NCI-H2107 (cell line): ENCODE measurements around the gene ABCC2.
"Not testable (repeated sequence)": the region's sequence is repeated elsewhere in the genome, so short reads cannot be mapped to it uniquely, and the experiment has no call there.

Experiments used
- DNase-seq: peaks from one replicate; lab custom pipeline; 2025; lab: John Stamatoyannopoulos, UW

The ABCC2 gene

DNA sequence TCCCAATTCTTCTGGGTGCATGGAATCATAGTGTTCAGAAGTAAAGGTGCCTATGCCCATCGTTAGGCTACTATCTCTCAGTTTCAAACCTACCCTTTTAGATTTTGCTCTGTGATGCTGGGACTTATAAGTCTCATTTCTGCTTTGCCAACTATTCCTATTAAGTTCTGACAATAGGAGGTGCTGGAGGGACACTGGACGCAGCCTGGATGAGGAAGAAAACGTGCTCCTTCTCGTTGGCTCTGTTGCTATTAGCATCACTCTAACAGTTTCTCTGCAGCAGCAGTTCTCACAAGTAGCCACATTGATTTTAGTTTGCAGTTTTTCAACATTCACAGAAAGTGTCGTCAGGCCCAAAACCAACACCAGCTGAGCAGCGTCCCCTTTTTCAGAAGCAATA, 72.4 kb downstream of the ABCC2 start:
- no peak for DNase-seq

DNA sequence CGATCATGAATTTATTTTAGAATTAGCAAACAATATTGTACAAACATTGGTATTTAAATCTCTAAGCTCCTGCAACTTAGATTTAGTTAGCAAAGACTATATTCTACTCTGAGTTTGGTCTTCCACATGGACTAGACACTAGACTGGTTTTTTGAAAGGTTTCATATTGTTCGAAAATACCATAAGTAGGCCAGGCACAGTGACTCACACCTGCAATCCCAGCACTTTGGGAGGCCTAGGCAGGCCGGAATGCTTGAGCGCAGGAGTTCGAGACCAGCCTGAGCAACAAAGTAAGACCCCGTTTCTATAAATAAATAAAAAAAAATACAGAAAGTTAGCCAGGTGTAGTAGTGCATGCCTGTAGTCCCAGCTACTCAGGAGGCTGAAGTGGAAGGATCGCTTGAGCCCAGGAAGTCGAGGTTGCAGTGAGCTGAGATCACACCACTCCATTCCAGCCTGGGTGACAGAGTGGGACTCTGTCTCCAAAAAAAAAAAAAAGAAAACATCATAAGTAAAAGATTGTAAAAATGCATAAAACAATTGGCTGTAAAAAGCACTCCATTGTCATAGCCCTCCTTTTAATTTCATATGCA, 73.1 kb downstream of the ABCC2 start:
- DNase-seq = no peak

DNA sequence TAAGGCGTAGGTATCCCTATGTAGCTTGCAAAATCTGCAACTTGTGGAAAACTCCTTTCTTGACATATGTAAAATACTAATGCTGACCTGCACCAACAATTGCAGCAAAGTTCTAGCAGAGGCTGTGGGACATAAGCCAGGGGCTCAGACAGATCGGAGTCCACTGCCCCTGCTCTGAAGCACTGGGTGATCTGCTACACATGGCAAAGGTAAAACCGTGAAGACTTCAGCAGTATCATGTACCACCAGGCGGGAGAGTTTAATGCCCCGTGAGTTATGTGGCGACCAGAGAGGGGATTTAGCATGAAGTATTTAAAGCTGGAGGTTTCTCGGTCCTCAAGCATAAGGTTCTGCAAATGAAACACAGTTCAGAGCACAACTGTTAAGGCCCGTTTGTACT, 76.4 kb downstream of the ABCC2 start:
- no peak for DNase-seq

DNA sequence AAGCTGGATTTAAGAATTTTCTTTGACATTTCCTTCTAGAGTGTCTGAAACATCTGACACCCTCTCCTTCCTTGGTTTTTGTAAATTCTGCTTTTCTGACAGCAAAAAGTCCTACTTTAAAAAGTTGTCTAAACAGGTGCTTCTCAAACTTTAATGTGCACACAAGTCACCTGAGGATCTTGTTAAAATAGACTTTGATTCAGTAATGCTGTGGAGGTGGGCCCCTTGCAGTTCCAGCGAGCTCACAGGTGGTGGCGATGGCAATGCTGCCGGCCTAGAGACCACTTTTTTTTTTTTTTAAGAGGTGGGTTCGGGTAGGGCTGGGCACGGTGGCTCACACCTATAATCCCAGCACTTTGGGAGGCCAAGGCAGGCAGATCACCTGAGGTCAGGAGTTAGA, 77.1 kb downstream of the ABCC2 start:
- DNase-seq = no peak

DNA sequence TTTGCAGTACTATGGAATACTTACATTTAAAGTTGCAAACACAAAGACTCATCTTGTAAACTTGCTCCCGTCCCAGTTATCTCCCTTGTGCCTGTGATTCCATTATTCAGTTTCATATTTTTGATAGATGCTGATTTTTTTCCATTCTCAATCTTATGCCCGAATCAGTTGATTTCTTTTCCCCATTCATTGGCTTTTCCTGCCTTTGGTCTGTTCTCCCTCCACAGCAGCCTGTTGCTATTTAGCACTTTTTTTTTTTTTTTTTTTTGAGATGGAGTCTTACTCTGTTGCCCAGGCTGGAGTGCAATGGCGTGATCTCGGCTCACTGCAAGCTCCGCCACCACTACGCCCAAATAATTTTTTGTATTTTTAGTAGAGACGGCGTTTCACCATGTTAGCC, 78.0 kb downstream of the ABCC2 start:
- no peak for DNase-seq

DNA sequence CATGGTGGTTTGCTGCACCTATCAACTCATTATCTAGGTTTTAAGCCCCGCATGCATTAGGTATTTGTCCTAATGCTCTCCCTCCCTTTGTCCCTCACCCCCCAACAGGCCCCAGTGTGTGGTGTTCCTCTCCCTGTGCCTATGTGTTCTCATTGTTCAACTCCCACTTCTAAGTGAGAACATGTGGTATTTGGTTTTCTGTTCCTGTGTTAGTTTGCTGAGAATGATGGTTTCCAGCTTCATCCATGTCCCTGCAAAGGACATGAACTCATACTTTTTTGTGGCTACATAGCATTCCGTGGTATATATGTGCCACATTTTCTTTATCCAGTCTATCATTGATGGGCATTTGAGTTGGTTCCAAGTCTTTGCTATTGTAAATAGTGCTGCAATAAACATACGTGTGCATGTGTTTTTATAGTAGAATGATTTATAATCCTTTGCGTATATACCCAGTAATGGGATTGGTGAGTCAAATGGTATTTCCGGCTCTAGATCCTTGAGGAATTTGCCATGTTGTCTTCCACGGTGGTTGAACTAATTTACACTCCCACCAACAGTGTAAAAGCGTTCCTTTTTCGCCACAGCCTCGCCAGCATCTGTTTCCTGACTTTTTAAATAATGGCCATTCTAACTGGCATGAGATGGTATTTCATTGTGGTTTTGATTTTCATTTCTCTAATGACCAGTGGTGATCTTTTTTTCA, 81.2 kb downstream of the ABCC2 start:
- DNase-seq = not testable (repeated sequence)

DNA sequence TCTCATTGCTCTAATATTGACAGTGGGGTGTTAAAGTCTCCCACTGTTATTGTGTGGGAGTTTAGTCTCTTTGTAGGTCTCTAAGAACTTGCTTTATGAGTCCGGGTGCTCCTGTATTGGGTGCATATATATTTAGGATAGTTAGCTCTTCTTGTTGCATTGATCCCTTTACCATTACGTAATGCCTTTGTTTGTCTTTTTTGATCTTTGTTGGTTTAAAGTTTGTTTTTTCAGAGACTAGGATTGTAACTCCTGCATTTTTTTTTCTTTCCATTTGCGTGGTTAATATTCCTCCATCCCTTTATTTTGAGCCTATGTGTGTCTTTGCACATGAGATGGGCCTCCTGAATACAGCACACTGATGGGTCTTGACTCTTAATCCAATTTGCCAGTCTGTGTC, 84.8 kb downstream of the ABCC2 start:
- not testable (repeated sequence) for DNase-seq

DNA sequence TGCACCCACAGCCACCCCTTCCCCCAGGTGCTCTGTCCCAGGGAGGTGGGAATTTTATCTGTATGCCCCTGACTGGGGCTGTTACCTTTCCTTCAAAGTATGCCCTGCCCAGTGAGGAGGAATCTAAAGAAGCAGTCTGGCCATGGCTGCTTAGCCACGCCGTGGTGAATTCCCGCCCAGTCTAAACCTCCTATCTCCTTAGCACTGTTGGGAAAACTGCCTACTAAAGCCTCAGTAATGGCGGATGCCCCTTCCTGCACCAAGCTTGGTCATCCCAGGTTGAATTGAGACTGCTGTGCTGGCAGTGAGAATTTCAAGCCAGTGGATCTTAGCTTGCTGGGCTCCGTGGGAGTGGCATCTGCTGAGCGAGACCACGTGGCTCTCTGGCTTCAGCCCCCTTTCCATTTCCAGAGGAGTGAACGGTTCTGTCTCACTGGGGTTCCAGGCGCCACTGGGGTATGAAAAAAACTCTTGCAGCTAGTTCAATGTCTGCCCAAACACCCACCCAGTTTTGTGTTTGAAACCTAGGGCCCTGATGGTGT, 87.2 kb downstream of the ABCC2 start:
- DNase-seq = no peak

DNA sequence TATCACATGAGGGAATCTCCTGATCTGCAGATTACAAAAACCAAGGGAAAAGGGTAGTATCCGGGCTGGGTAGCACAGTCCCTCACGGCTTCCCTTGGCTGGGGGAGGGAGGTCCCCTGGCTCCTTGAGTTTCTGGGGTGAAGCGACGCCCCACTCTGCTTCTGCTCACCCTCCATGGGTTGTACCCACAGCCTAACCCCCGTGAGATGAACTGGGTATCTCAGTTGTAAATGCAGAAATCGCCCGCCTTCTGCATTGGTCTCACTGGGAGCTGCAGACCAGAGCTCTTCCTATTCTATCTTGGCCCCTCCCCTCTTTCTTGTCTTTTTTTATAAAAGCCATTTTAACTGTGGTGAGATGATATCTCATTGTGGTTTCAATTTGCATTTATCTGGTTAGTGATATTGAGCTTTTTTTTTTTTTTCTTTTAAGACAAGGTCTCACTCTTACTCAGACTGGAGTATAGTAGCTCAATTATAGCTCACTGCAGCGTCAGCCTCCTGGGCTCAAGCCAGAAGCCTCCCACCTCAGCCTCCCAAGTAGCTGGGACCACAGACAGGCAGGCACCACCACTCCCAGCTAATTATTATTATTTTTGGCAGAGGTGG, 87.8 kb downstream of the ABCC2 start:
- no peak for DNase-seq

DNA sequence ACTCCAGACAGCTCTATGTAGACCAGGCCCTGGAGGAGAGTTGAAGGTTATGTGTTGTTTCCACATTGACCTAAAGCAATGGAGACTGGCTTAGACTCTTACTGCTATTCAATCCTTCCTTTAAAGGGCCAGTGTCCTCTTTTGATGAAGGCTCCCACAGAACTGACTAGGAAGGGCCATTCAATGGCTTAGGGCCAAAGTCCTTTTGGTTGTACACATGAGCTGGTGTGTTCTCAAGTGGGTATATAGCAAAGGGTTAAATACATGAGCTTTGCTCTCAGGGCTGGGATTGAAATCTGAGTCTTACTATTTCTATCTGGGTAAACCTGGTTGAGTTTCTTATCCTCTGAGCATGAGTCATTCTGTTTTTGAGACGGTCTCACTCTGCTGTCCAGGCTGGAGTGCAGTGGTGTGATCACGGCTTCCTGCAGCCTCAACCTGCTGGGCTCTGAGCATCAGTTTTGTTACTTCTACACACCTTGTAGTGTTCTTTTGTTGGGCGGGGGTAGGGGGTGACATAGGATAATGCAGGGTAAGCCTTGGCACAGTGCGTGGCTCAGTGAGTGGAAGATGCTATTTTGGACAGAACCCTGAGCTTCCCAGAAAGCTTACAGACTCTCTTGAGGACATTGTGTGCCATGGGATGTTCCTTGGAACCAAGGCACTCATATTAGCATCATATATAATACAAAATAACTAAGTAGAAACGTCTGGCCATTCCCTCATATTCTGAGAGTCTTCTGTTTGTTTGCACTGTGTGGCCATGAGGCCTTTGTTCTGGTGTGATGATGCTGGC, 90.1 kb downstream of the ABCC2 start:
- DNase-seq = no peak

DNA sequence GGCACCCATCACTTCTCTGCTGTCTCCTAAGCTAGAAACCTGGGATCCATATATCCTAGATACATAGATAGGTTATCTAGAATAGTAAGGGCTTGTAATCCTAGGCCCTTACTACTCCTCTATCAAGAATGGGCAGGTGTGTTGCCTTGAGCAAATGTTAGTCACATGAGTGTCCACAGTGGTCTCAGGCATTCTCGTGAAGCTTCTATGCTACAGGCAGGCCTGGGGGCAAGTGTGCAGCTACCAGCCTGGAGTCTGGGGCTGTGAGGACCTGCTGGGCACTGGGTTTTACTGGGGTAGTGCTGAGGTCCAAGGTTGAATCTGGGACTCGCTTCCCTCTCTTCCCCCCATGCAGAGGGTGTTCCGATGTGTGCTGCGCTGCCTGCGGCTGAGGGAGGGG, 91.4 kb downstream of the ABCC2 start:
- no peak for DNase-seq

DNA sequence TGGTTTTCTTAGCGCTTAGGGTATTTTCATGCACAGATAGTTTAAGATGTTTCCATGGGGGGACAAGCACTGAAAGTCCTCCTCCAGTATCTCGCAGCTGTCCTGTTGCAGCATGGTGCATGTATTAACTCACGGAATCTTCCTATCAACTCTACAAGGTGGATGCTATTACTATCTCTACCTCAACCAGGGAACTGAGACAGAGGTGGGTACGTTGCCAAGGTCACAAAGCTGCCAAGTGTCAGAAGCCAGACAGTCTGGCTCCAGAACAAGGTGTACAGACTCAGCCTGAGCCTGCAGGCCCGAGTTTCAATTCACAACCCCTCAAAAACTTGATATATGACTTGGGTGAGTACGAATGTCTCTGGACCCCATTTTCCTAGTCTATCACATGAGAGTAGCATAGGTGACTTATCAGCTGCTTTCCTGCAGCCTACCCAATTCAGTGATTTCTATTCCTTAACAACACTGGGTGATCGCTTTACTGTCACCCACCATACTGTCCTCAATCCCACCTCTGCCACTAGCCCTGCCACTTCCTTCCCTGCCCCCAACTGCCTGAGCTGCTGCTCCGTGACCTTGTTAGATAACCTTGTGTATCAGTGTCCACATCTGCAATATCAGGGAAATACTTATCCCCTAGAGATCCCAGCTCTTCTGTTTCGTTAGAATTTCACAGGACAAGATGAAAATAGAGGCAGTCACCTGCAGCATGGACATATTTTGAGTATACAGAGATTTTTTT, 92.1 kb downstream of the ABCC2 start:
- DNase-seq = no peak

DNA sequence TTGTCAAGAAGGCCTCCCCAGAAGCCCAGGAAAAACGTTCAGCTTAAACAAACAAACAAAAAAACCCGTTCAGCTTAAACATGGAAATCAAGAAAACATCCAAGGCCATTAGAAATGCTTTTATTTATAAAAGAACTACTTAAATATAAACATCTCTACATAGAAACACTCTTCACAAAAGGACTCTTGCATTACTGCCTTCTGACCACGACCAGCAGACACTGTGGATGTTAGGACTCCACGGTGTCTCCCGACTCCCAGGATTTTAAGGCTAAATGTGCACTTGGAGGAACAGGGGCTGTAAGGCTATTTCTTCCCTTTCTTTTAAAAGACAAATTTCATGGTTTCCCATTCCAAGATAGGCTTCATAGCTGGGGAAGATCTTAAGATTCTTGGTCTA, 93.0 kb downstream of the ABCC2 start:
- DNase-seq = no peak

DNA sequence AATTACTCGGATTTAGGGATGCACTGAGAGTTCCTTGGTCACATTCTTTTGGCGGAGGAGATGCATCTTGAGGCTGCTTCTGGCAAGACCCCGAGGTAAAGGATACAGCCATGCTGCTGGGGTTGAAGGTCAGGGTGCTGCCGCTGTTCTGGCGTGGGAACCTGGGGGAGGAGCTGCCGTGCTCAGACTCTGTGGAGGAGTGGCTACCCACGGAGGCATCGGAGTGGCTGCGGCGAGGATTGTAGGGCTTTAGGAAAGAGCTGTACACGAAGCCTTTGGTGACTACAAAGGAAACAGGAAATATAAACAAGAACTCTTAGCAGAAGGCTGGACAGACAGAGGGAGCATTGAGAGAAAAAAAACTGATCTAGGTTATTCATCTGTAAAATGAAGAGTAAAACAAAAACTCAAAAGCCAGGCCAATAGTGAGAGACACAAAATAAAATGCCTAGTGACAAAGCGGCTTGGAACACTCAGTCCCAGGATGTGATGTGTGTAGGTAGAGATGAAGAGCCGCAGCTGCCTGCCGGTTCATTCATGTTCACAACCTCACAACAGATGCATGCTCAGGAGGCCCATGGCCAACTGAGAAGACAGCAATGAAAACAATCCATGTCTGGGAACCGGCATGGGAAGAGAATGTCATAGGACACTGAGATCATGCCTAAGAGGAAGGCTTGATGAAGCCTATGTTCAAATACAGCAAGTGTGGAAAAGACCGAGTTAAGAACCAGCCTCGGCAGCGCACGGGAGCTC, 97.8 kb downstream of the ABCC2 start:
- no peak for DNase-seq

DNA sequence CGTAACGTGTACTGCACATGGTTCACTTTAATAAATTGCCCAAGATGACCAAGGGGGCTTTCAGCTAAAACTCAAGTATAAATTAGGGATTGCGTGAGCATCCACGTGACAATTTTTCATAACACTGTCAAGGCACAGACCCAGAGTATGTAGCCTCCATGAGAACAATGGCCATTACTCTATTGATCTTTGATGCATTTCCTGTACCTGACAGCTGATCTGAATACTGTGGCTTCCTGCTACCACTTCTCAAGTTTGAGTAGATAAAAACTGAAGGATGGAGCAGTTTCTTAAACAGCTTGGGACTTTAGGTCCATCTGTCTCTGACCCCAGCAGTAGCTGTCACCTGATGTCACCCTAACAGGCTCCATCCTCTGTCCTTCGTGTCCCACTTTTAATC, 98.9 kb downstream of the ABCC2 start:
- DNase-seq = no peak

DNA sequence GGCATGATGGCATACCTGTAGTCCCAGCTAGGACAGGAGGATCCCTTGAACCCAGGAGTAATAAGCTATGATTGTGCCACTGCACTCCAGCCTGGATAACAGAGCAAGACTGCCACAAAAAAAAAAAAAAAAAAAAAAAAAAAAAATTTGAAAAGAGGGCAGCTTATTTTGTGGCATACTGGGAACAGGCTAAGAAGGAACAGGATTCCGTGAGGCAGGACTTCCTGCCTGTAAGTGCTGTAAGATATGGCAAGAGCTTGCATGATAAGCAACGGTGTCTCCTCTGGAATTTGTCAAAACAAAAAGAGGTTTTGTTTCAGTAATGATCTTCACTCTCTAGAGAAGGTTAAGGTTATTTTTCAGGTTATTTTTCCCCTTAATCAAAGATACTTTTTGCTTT, 101.1 kb downstream of the ABCC2 start:
- DNase-seq = no peak

DNA sequence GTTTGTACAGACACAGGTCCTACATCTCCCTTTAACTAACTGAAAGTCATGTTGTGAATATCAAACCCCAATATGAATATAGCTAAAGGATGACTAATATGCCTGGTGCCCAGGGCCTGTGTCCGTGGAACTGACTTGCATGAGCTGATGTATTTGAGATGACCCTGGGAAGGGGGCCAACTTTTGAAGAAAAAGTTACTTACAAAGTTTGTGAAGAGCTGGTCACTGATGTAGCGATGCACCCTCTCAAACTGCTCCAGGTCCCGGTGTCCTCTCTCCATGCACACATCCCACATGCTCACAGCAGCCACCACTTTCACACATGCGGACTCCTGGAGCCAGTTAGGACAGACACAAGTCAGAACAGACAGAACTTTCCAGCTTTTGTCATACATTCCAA, 106.2 kb downstream of the ABCC2 start:
- DNase-seq = no peak

DNA sequence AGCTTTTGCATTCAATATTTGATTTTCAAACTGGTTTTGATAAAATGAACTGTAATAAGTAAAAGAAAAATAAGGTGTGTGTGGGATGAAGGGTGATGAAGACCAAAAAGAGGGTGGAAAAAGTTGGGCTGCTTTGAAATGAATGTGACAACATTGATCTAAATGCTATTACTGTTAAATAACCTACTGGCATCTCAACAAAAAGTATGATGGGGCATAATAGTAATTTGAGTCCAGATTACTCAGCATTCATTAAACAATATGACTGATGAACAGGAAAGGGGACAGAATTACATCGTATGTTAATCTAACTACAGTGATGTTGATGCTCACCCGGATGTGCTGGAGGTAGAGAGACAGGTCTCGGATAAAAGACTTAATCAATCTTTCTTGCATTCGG, 112.2 kb downstream of the ABCC2 start:
- DNase-seq = no peak

DNA sequence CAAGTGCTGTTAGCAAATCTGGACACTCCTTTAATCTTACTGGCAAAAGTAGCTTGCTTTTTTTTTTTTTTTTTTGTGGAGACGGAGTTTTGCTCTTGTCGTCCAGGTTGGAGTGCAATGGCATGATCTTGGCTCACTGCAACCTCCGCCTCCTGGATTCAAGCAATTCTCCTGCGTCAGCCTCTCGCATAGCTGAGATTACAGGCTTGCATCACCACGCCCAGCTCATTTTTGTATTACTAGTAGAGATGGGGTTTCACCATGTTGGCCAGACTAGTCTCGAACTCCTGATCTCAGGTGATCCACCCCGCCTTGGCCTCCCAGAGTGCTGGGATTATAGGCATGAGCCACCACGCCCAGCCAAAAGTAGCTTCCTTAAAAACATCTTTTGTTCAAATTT, 112.6 kb downstream of the ABCC2 start:
- not testable (repeated sequence) for DNase-seq

DNA sequence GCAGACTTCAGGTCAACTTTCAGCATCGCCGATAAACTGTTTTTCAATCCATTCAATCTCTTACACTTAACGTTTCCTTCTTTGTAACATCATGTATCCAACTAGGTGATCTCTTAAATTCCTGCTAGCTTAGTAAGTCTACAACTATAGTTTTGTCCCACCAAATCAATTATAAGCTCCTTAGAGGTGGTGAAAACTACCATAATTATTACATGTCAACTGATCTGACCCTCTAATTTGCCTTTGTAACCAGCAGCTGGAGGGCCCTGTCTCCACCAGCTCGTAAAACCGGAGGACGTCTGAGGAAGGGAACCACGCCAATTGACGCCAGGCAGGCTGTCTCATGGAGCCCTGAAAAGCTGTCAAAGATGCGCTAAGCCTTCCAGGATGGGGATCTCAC, 113.4 kb downstream of the ABCC2 start:
- no peak for DNase-seq
